Activated CD4-positive, alpha-beta T cell treated with anti-CD3 and anti-CD28 coated beads for 4 hours (primary cell): ENCODE data around the gene C17orf107.

Source experiments
- DNase-seq, 2 donors: peaks; one replicate each; pipeline ENCODE4 v3.0.0-alpha.2; 2020

The C17orf107 gene

GRCh38 chr17:4951486-4951885, 52.1 kb downstream of the C17orf107 start:
- DNase-seq: no peak
